Small intestine (tissue), 7 donors: ENCODE results near the gene TIMM50. TPM values are rescaled to one million over a fixed set of nuclear protein-coding genes. Genes with fewer than 3 reads are reported as not detected.

Experiments used
- DNase-seq, 2 donors: peaks; one replicate each; pipeline versions ENCODE4 v3.0.0 to v3.0.0-alpha.2; 2013
- FAIRE-seq: peaks from 2 replicates; lab custom pipeline; 2012; peaks lifted over from hg19 to GRCh38; lab: Jason Lieb, UNC
- H3K27ac ChIP-seq, 3 donors: one replicate each; pipeline ENCODE4 v1.5.1; 2013; ENCODE audit warnings: low read length in 2 of 3, mild to moderate bottlenecking in 2 of 3, control low read depth in 1 of 3, inconsistent platforms in 1 of 3, low read depth in 1 of 3, moderate library complexity in 1 of 3
- H3K27me3 ChIP-seq, 3 donors: one replicate each; pipeline ENCODE4 v1.6.1; 2013; ENCODE audit warnings: low read length in 3 of 3, inconsistent platforms in 1 of 3; ENCODE audit not compliant: control insufficient read depth in 3 of 3, insufficient read depth in 3 of 3
- H3K36me3 ChIP-seq, 3 donors: one replicate each; pipeline ENCODE4 v1.6.1; 2013; ENCODE audit warnings: low read length in 3 of 3, inconsistent platforms in 1 of 3, low read depth in 1 of 3, mild to moderate bottlenecking in 1 of 3, moderate library complexity in 1 of 3; ENCODE audit not compliant: control insufficient read depth in 3 of 3, insufficient read depth in 2 of 3
- H3K4me1 ChIP-seq, 3 donors: one replicate each; pipeline ENCODE4 v1.6.1; 2013; ENCODE audit warnings: low read length in 2 of 3, inconsistent platforms in 1 of 3, low read depth in 1 of 3, mild to moderate bottlenecking in 1 of 3, moderate library complexity in 1 of 3; ENCODE audit not compliant: control insufficient read depth in 3 of 3, insufficient read depth in 2 of 3
- H3K4me3 ChIP-seq, 3 donors: one replicate each; pipeline ENCODE4 v1.5.1; 2013; ENCODE audit warnings: low read length in 3 of 3, control low read depth in 1 of 3, inconsistent platforms in 1 of 3, low read depth in 1 of 3, mild to moderate bottlenecking in 1 of 3, moderate library complexity in 1 of 3
- H3K9me3 ChIP-seq, 2 donors: one replicate each; pipeline ENCODE4 v1.6.1; 2013; ENCODE audit warnings: low read depth in 1 of 2, low read length in 1 of 2; ENCODE audit not compliant: control insufficient read depth in 2 of 2, insufficient read depth in 1 of 2
- WGBS, 3 donors: extraction: QIAGEN DNeasy Blood & Tissue Kit; methylation state at CpG; one replicate each; pipeline ENCODE4 v1.1.7; 2013; 5-methylcytosine and 5-hydroxymethylcytosine counted together
- polyA plus RNA-seq, 4 donors: library from polyadenylated mRNA; stranded (reverse) in 3 of 4; unstranded in 1 of 4; fragments of 200-250 nt in 3 of 4; fragments of 120-200 nt in 1 of 4; gene quantifications; one replicate each; pipeline versions ENCODE4 v1.2.1 to v1.2.3, GENCODE V29; 2013
- donor health status: healthy with polysubstance abuse.
- donor health status: control.
- donor health status: control.
- donor health status: Bipolar disorder and iron deficiency.
- donor health status: healthy.

TIMM50 gene
- polyA plus RNA-seq, 4 donors = 33.8 to 62.2 (median 48.4) TPM

DNA sequence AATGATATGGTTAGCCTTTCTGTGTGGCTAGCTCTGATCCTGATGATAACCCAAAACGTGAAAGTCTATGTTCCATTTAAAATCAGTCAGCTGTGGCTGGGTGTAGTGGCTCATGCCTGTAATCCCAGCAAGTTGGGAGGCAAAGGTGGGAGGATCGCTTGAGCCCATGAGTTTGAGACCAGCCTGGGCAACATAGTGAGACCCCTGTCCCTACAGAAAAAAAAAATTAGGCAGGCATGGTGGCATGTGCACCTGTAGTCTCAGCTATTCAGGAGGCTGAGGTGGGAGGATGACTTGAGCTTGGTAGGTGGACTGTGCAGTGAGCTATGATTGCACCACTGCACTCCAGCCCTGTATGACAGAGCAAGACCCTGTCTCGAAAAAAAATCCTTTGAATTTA, 53.2 kb downstream of the TIMM50 start:
- Histone ChIP-seq H3K27ac (no peak overlapping the region), H3K36me3 (no peaks in the 10 kb centered on the region), H3K27me3 (peaks cover 0 to 2% (median 0%) of the 10 kb centered on the region in 3 donors), H3K4me3 (no peak overlapping the region), H3K4me1 (peaks cover 0 to 4% (median 3%) of the 10 kb centered on the region in 3 donors), H3K9me3 (no peaks in the 10 kb centered on the region)
- WGBS, 3 donors = 59 to 74% (median 62%) methylated on average over 3 of the region's 3 CpGs
- FAIRE-seq (no peak), DNase-seq (no peak)

GRCh38 chr19:39539165-39539517, 58.5 kb downstream of the TIMM50 start:
- Histone ChIP-seq H3K9me3 (no peaks in the 10 kb centered on the region), H3K36me3 (no peaks in the 10 kb centered on the region), H3K4me1 (peaks cover 0 to 5% (median 0%) of the 10 kb centered on the region in 3 donors), H3K27me3 (no peaks in the 10 kb centered on the region), H3K4me3 (peak overlapping the region; percentile 76 to 93 (median 88)), H3K27ac (peak overlapping the region; percentile 78 to 97 (median 80))
- 1 to 3% (median 3%) methylated on average over 10 of the region's 10 CpGs for WGBS, 3 donors
- FAIRE-seq (no peak), DNase-seq (no peak)

DNA sequence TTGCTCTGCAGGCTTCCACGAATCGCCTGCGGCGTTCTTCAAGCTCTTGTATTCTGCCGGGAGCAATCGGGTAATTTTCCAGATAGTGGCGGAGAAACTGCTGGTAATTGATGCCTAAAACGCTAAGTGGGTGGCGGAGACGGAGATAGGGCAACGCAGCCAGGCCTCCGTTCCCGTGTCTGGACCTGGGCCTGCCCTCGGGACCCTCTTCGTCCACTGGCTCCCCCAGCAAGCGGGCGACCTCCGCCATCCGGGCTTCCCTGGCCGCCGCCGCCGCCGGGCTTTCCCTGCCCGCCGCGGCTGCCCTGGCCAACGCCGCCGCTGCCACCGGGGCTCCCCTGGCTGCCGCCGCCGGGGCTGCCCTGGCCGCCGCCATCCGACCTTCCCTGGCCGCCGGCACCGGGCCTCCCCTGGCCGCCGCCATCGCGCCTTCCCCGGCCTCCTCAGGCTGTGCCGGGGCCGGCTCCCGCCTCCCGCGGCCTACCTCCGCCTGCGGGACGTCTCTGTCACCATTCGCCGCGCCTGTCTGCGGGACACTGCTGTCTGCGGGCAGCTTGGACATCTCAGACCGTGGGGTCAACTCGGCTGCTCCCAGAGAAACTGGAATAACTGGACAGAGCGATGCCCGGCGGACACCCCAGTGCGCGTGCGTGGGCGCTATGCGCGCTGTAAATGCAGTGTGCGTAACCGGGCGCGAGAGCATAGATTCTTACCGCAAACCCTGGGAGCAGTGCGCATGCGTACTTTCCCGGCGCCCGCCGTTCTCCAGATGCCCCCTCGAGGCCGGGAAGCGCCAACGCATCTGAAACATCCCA, 59.1 kb downstream of the TIMM50 start, which contains the start of gene EID2:
TSS of gene EID2 (minus strand) at position 644 of the 815 bp plus-strand sequence. CDS start at position 562, 82 bp downstream.
- H3K36me3 ChIP-seq = no peaks in the 10 kb centered on the region
- H3K9me3 ChIP-seq = no peaks in the 10 kb centered on the region
- H3K27ac ChIP-seq = peak within 1 kb of the TSS; percentile 80 to 97 (median 92)
- H3K27me3 ChIP-seq = no peaks in the 10 kb centered on the region
- peak within 1 kb of the TSS; percentile 76 to 93 (median 88) for H3K4me3 ChIP-seq
- DNase-seq = peak; percentile 93 to 97
- WGBS, 3 donors = 0% methylated on average over 70 to 84 of the region's 84 CpGs
- H3K4me1 ChIP-seq = peaks cover 0 to 5% (median 0%) of the 10 kb centered on the region in 3 donors
- FAIRE-seq = no peak

DNA sequence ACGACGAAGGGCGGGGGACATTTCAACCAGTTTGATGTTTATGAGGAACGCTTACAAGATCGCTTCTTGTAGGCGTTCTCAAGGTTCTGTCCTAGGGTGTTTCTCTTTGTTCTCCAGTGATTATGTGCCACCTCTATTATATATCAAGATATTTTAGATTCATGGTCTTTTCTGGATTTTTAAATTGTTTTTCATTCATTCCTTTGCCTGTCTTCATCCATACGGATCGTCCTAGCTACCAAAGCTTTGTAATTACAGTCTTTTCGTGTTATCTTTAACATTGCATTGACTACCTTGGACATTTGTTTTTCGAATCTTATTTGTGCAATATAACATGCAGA, 59.7 kb downstream of the TIMM50 start:
- peak overlapping the region in 1 of 3 donors; percentile 76 for H3K4me3 ChIP-seq
- FAIRE-seq (no peak), DNase-seq (no peak)
- no peaks in the 10 kb centered on the region for H3K9me3 ChIP-seq
- WGBS, 3 donors = 6 to 9% (median 8%) methylated on average over 10 of the region's 10 CpGs
- no peak overlapping the region for H3K27ac ChIP-seq
- H3K27me3 ChIP-seq = no peaks in the 10 kb centered on the region
- no peaks in the 10 kb centered on the region for H3K36me3 ChIP-seq
- peaks cover 0 to 5% (median 0%) of the 10 kb centered on the region in 3 donors for H3K4me1 ChIP-seq

Other genes starting within 250 kb of the TIMM50 start
- gene IFNL3, start 235.8 kb upstream of the TIMM50 start, polyA plus RNA-seq = not detected
- under 1 TPM in 1 of 4 donors, not detected in 3; 0.03 TPM for gene IFNL4, start 232.0 kb upstream of the TIMM50 start, polyA plus RNA-seq
- gene IFNL2, start 212.4 kb upstream of the TIMM50 start, polyA plus RNA-seq = not detected
- not detected for gene IFNL1, start 184.4 kb upstream of the TIMM50 start, polyA plus RNA-seq
- under 1 TPM in 3 of 4 donors, not detected in 1; 0.27 to 0.76 (median 0.71) TPM for gene LRFN1, start 160.0 kb upstream of the TIMM50 start, polyA plus RNA-seq
- gene GMFG, start 144.8 kb upstream of the TIMM50 start, polyA plus RNA-seq = 10 to 100 TPM in 3 of 4 donors, 1 to 10 TPM in 1; 8.1 to 46.2 (median 30.1) TPM
- 10 to 100 TPM; 37.8 to 94.4 (median 56.8) TPM for gene SAMD4B, start 138.4 kb upstream of the TIMM50 start, polyA plus RNA-seq
- gene PAF1, start 89.7 kb upstream of the TIMM50 start, polyA plus RNA-seq = 10 to 100 TPM; 32.9 to 42.7 (median 37.9) TPM
- gene MED29, start 89.5 kb upstream of the TIMM50 start, polyA plus RNA-seq = 10 to 100 TPM; 20.3 to 29.3 (median 23.7) TPM
- 100 to 1,000 TPM; 104 to 365 (median 195) TPM for gene ZFP36, start 74.0 kb upstream of the TIMM50 start, polyA plus RNA-seq
- 10 to 100 TPM in 1 of 4 donors, 1 to 10 TPM in 3; 1.9 to 13.2 (median 6.3) TPM for gene PLEKHG2, start 68.2 kb upstream of the TIMM50 start, polyA plus RNA-seq
- 1,000 to 10,000 TPM; 1,341 to 3,643 (median 2,485) TPM for gene RPS16, start 44.9 kb upstream of the TIMM50 start, polyA plus RNA-seq
- 100 to 1,000 TPM in 3 of 4 donors, 10 to 100 TPM in 1; 95.5 to 283 (median 163) TPM for gene SUPT5H, start 35.3 kb upstream of the TIMM50 start, polyA plus RNA-seq
- under 1 TPM in 2 of 4 donors, not detected in 2; 0.15 to 0.40 TPM for gene DLL3, start 18.1 kb downstream of the TIMM50 start, polyA plus RNA-seq
- under 1 TPM in 1 of 4 donors, not detected in 3; 0.32 TPM for gene SELENOV, start 34.3 kb downstream of the TIMM50 start, polyA plus RNA-seq
- gene EID2B, start 52.0 kb downstream of the TIMM50 start, polyA plus RNA-seq = 1 to 10 TPM in 1 of 4 donors, under 1 TPM in 2, not detected in 1; 0.81 to 2.0 (median 0.99) TPM
- gene EID2, start 59.3 kb downstream of the TIMM50 start, polyA plus RNA-seq = 10 to 100 TPM in 3 of 4 donors, 1 to 10 TPM in 1; 9.9 to 13.4 (median 11.9) TPM
- gene LGALS13, start 121.7 kb downstream of the TIMM50 start, polyA plus RNA-seq = not detected
- gene LGALS16, start 175.1 kb downstream of the TIMM50 start, polyA plus RNA-seq = not detected
- 1 to 10 TPM in 1 of 4 donors, not detected in 3; 5.1 TPM for gene LGALS14, start 223.6 kb downstream of the TIMM50 start, polyA plus RNA-seq